ENCODE data around the gene CBX5. TPM values are rescaled to one million over a fixed set of nuclear protein-coding genes. Genes with fewer than 3 reads are reported as not detected.

Gene CBX5
- total and polyA plus RNA-seq, 10 of the 15 experiments (the other 5 are each of a cell fraction or from before 2014, with no cell fraction given) = 46.7 to 138 (median 74.6) TPM

GRCh38 chr12:54191126-54191525 is 88.8 kb downstream of the CBX5 start:
- Histone ChIP-seq H3K4me3 (no peak overlapping the region), H3K79me2 (ENCODE audit: control insufficient read depth, insufficient read depth, low read length) (peaks cover 3% of the 10 kb centered on the region), H4K20me1 (ENCODE audit: control insufficient read depth, insufficient read depth) (no peaks in the 10 kb centered on the region), H3K36me3 (ENCODE audit: control insufficient read depth in 2 of 2, insufficient read depth in 2 of 2, low read length in 1 of 2) (no peaks in the 10 kb centered on the region), H3K27me3 (replicated peaks in 1 of 2; ENCODE audit: control insufficient read depth in 2 of 2, insufficient read depth in 2 of 2, low read length in 1 of 2) (peaks cover 2 to 3% of the 10 kb centered on the region in 2 experiments; a peak in 1 of 4 replicates), H3K9me3 (replicated peaks; ENCODE audit: control insufficient read depth, insufficient read depth, low read length) (no peaks in the 10 kb centered on the region), H2AFZ (ENCODE audit: control insufficient read depth, low read depth, low read length) (no peak overlapping the region; the same call in 1 of the 2 replicates), H3K9ac (ENCODE audit: control insufficient read depth, insufficient read depth, low read length) (no peak overlapping the region), H3K4me2 (ENCODE audit: control insufficient read depth, insufficient read depth) (no peak overlapping the region), H3K4me1 (ENCODE audit: control insufficient read depth, insufficient read depth, low read length) (peaks cover 6% of the 10 kb centered on the region), H3K27ac (ENCODE audit: control insufficient read depth, insufficient read depth) (no peak overlapping the region)
- ChIA-PET SMC1A (ENCODE audit: uncharacterized antibody, unreplicated experiment) (interaction anchor here (0.9 to 6.4 kb wide), 15 partner anchors 10 to 439 kb away, joined by 3 to 126 read pairs (median 7); partner anchors contain the start of genes CISTR, HOXC4 and HOXC5), POLR2A (interaction anchor here (2.5 kb wide), 1 partner anchor 138 kb away, joined by 17 read pairs; the partner anchor contains the start of gene HOXC4), RAD21 (ENCODE audit: unreplicated experiment) (interaction anchor here (0.8 to 6.6 kb wide), 18 partner anchors 9 to 200 kb away, joined by 3 to 222 read pairs (median 4); partner anchors contain the start of genes HOXC5, HOXC6 and HOXC8), CTCF (interaction anchor here (0.6 to 11.5 kb wide), 22 partner anchors 10 to 1521 kb away, joined by 3 to 343 read pairs (median 10); partner anchors contain the start of genes HOXC10, HOXC4, HOXC5 and HOXC6)
- no peak for DNase-seq (ENCODE audit: low read depth, low spot score)
- in situ Hi-C loops (cut with MboI) (loop anchor here (10.0 kb wide), 1 partner anchor 166 kb away; the partner anchor contains the start of gene HOXC6), intact Hi-C loops (cut with micrococcal nuclease; ENCODE audit: unreplicated experiment) (loop anchor here (1.0 kb wide), 2 partner anchors 159 to 185 kb away; no protein-coding TSS in a partner anchor)
- no peak for ATAC-seq
- no peak for FAIRE-seq
- BruUV-seq (replicated peaks) = no TSS peak
- 64% methylated on average over 4 of the region's 4 CpGs for WGBS (ENCODE audit: insufficient coverage, insufficient replicate concordance, low lambda C conversion rate, missing lambda C conversion rate)
- no peak for TF ChIP-seq ZZZ3 (IDR thresholded peaks at IDR 0.05; ENCODE audit: control insufficient read depth, insufficient read length, low read depth)
- TF ChIP-seq FOXM1 (IDR thresholded peaks at IDR 0.05; ENCODE audit: low read depth, low read length) = peak; percentile 7; the same call in 1 of the 2 replicates

- ChIA-PET SMC1A (ENCODE audit: uncharacterized antibody, unreplicated experiment) (interaction anchor here (0.6 to 6.4 kb wide), 20 partner anchors 8 to 921 kb away, joined by 3 to 126 read pairs (median 4); partner anchors contain the start of genes ESPL1, HOXC4, HOXC5 and HOXC6), POLR2A (interaction anchor here (0.5 to 2.5 kb wide), 7 partner anchors 17 to 172 kb away, joined by 3 to 17 read pairs (median 3); partner anchors contain the start of genes HOXC4 and HOXC6), CTCF (interaction anchor here (0.7 to 11.5 kb wide), 21 partner anchors 9 to 803 kb away, joined by 3 to 343 read pairs (median 8); partner anchors contain the start of genes HOXC10, HOXC4, HOXC5 and HOXC6), RAD21 (ENCODE audit: unreplicated experiment) (interaction anchor here (0.8 to 6.6 kb wide), 15 partner anchors 10 to 201 kb away, joined by 3 to 222 read pairs (median 6); partner anchors contain the start of genes HOXC4, HOXC5, HOXC6 and HOXC8)
- H3K4me3 ChIP-seq = 0 out of 2 replicates have a peak overlapping the region, but pooled peaks have one; percentile 45
- TSS peak; percentile 78 for BruUV-seq (replicated peaks)
- peak overlapping the region; percentile 81 for H2AFZ ChIP-seq (ENCODE audit: control insufficient read depth, low read depth, low read length)
- FAIRE-seq (no peak), DNase-seq (ENCODE audit: low read depth, low spot score) (no peak), ATAC-seq (peak; percentile 13)
- H3K9me3 ChIP-seq (replicated peaks; ENCODE audit: control insufficient read depth, insufficient read depth, low read length) = no peaks in the 10 kb centered on the region
- H3K4me2 ChIP-seq (ENCODE audit: control insufficient read depth, insufficient read depth) = peak overlapping the region; percentile 75
- 45% methylated on average over 3 of the region's 3 CpGs for WGBS (ENCODE audit: insufficient coverage, insufficient replicate concordance, low lambda C conversion rate, missing lambda C conversion rate)
- peaks cover 2 to 3% of the 10 kb centered on the region in 2 experiments; a peak in 1 of 4 replicates for H3K27me3 ChIP-seq (replicated peaks in 1 of 2; ENCODE audit: control insufficient read depth in 2 of 2, insufficient read depth in 2 of 2, low read length in 1 of 2)
- H3K4me1 ChIP-seq (ENCODE audit: control insufficient read depth, insufficient read depth, low read length) = no peaks in the 10 kb centered on the region
- peaks cover 3% of the 10 kb centered on the region for H3K79me2 ChIP-seq (ENCODE audit: control insufficient read depth, insufficient read depth, low read length)
- intact Hi-C loops (cut with micrococcal nuclease; ENCODE audit: unreplicated experiment) = no loop called here
- no peak overlapping the region; the same call in 1 of the 2 replicates for H3K27ac ChIP-seq (ENCODE audit: control insufficient read depth, insufficient read depth)
- H3K36me3 ChIP-seq (ENCODE audit: control insufficient read depth in 2 of 2, insufficient read depth in 2 of 2, low read length in 1 of 2) = no peaks in the 10 kb centered on the region
- H4K20me1 ChIP-seq (ENCODE audit: control insufficient read depth, insufficient read depth) = no peaks in the 10 kb centered on the region
- TF ChIP-seq POU2F2 (IDR thresholded peaks at IDR 0.05; ENCODE audit: borderline replicate concordance, low read depth, low read length) = 0 out of 3 replicates have a peak, but pooled peaks have one; percentile 4
- TF ChIP-seq ZNF207 (IDR thresholded peaks at IDR 0.05; ENCODE audit: borderline replicate concordance) = 0 out of 2 replicates have a peak, but pooled peaks have one; percentile 32
- peak; percentile 5; the same call in 1 of the 2 replicates for TF ChIP-seq PML (IDR thresholded peaks at IDR 0.05; ENCODE audit: low read length)
- no peak for TF ChIP-seq IRF3 (IDR thresholded peaks at IDR 0.05)
- TF ChIP-seq, protein P1, sequence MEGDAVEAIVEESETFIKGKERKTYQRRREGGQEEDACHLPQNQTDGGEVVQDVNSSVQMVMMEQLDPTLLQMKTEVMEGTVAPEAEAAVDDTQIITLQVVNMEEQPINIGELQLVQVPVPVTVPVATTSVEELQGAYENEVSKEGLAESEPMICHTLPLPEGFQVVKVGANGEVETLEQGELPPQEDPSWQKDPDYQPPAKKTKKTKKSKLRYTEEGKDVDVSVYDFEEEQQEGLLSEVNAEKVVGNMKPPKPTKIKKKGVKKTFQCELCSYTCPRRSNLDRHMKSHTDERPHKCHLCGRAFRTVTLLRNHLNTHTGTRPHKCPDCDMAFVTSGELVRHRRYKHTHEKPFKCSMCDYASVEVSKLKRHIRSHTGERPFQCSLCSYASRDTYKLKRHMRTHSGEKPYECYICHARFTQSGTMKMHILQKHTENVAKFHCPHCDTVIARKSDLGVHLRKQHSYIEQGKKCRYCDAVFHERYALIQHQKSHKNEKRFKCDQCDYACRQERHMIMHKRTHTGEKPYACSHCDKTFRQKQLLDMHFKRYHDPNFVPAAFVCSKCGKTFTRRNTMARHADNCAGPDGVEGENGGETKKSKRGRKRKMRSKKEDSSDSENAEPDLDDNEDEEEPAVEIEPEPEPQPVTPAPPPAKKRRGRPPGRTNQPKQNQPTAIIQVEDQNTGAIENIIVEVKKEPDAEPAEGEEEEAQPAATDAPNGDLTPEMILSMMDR (IDR thresholded peaks at IDR 0.05 in 2 of 3, conservative IDR thresholded peaks at IDR 0.05 in 1 of 3; ENCODE audit: control insufficient read depth in 2 of 3, extremely low read depth in 1 of 3, insufficient read depth in 1 of 3, low read depth in 3 of 3, low read length in 3 of 3) = no peak
- TF ChIP-seq SPI1 (IDR thresholded peaks at IDR 0.05; ENCODE audit: borderline replicate concordance, insufficient read depth, low read depth, low read length) = peak; percentile 38; the same call in 1 of the 2 replicates
- in situ Hi-C loops (cut with MboI) = no loop called here
- H3K9ac ChIP-seq (ENCODE audit: control insufficient read depth, insufficient read depth, low read length) = no peak overlapping the region
Measured at GRCh38 chr12:54189198-54189539, 90.8 kb downstream of the CBX5 start.

Data from GM12878 (cell line).